ENCODE measurements around the gene TRPV5. TPM values are rescaled to one million over a fixed set of nuclear protein-coding genes. Genes with fewer than 3 reads are reported as not detected.

The TRPV5 gene
- total and polyA plus RNA-seq, 7 experiments from 2014 or later, result not detected

GRCh38 chr7:142867398-142868187 lies 66.0 kb downstream of the TRPV5 start:
- ATAC-seq (no peak), DNase-seq (peak in 1 of 9 donors; percentile 16)
- POLR2A ChIA-PET, result interaction anchor here (0.8 to 1.2 kb wide), 2 partner anchors 10 to 18 kb away, joined by 3 read pairs; no protein-coding TSS in a partner anchor
- intact Hi-C loops (cut with micrococcal nuclease), result loop anchor here in 1 of 2 donors (2.0 kb wide), 1 partner anchor 235 kb away; no protein-coding TSS in a partner anchor
- CTCF ChIA-PET, result interaction anchor here (0.6 to 3.4 kb wide), 4 partner anchors 13 to 333 kb away, joined by 3 to 24 read pairs (median 4); partner anchors contain the start of gene EPHB6
- no peaks in the 10 kb centered on the region for H3K27me3 Mint-ChIP-seq
- H3K27ac ChIP-seq (ENCODE audit: low read depth, low read length), result no peak overlapping the region
- no peaks in the 10 kb centered on the region for H3K9me3 ChIP-seq (ENCODE audit: control insufficient read depth in 2 of 3, low read length in 3 of 3)
- H3K36me3 ChIP-seq (ENCODE audit: control insufficient read depth in 2 of 3, insufficient read depth in 3 of 3, low read length in 3 of 3), result peaks cover 0 to 59% (median 0%) of the 10 kb centered on the region in 3 experiments
- H3K27ac Mint-ChIP-seq, result peak overlapping the region in 2 of 9 donors; percentile 32 to 91
- H3K4me1 Mint-ChIP-seq, result peaks cover 0 to 7% (median 4%) of the 10 kb centered on the region in 7 donors
- no peaks in the 10 kb centered on the region for H3K9me3 Mint-ChIP-seq
- H3K27me3 ChIP-seq (ENCODE audit: control insufficient read depth in 2 of 2, insufficient read depth in 2 of 2, low read length in 2 of 2), result no peaks in the 10 kb centered on the region
- H3K4me1 ChIP-seq (ENCODE audit: control insufficient read depth in 2 of 2, insufficient read depth in 2 of 2, low read length in 2 of 2), result no peaks in the 10 kb centered on the region
- peaks cover 0 to 36% (median 9%) of the 10 kb centered on the region in 5 donors for H3K36me3 Mint-ChIP-seq
- no peak overlapping the region for H3K4me3 ChIP-seq (ENCODE audit: low read length)
- no peak overlapping the region for H3K4me3 Mint-ChIP-seq

DNA sequence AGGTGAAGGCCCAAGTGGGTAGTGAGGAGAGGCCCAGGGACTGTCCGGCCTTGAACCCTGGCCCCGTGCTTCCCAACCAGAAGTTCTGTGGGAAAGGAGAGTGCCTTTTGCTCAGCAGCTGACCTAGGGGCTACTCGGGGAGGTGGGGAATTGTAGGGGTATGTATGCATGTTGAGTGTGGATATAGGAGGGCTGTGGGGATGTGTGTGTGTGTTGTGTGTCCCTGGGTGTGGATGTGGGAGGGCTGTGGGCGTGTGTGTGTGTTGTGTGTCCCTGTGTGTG lies 66.5 kb downstream of the TRPV5 start:
- intact Hi-C loops (cut with micrococcal nuclease), result loop anchor here in 1 of 2 donors (2.0 kb wide), 1 partner anchor 234 kb away; no protein-coding TSS in a partner anchor
- ChIA-PET CTCF (interaction anchor here (0.8 to 3.4 kb wide), 3 partner anchors 12 to 264 kb away, joined by 3 to 24 read pairs (median 3); partner anchors contain the start of gene EPHB6), POLR2A (interaction anchor here (1.5 kb wide), 1 partner anchor 54 kb away, joined by 4 read pairs; no protein-coding TSS in a partner anchor)
- Histone ChIP-seq H3K27me3 (ENCODE audit: control insufficient read depth in 2 of 2, insufficient read depth in 2 of 2, low read length in 2 of 2) (no peaks in the 10 kb centered on the region), H3K27ac (ENCODE audit: low read depth, low read length) (no peak overlapping the region), H3K36me3 (ENCODE audit: control insufficient read depth in 2 of 3, insufficient read depth in 3 of 3, low read length in 3 of 3) (peaks cover 0 to 65% (median 0%) of the 10 kb centered on the region in 3 experiments), H3K4me1 (ENCODE audit: control insufficient read depth in 2 of 2, insufficient read depth in 2 of 2, low read length in 2 of 2) (no peaks in the 10 kb centered on the region), H3K9me3 (ENCODE audit: control insufficient read depth in 2 of 3, low read length in 3 of 3) (no peaks in the 10 kb centered on the region), H3K4me3 (ENCODE audit: low read length) (no peak overlapping the region)
- no peak overlapping the region for H3K4me3 Mint-ChIP-seq
- ATAC-seq (no peak), DNase-seq (peak in 1 of 9 donors; percentile 15)
- H3K9me3 Mint-ChIP-seq, result no peaks in the 10 kb centered on the region
- peak overlapping the region in 2 of 9 donors; percentile 32 to 91 for H3K27ac Mint-ChIP-seq
- no peaks in the 10 kb centered on the region for H3K27me3 Mint-ChIP-seq
- H3K4me1 Mint-ChIP-seq, result peaks cover 0 to 7% (median 4%) of the 10 kb centered on the region in 7 donors
- peaks cover 0 to 32% (median 9%) of the 10 kb centered on the region in 5 donors for H3K36me3 Mint-ChIP-seq

- Mint-ChIP-seq H3K36me3 (peaks cover 0 to 28% (median 9%) of the 10 kb centered on the region in 5 donors), H3K9me3 (no peaks in the 10 kb centered on the region), H3K27ac (peak overlapping the region in 4 of 9 donors; percentile 32 to 76 (median 50)), H3K27me3 (no peaks in the 10 kb centered on the region), H3K4me3 (peak overlapping the region in 1 of 10 donors; percentile 20), H3K4me1 (peaks cover 0 to 7% (median 4%) of the 10 kb centered on the region in 7 donors)
- ATAC-seq (peak; percentile 52), DNase-seq (peak in 4 of 9 donors; percentile 7 to 27 (median 13))
- H3K36me3 ChIP-seq (ENCODE audit: control insufficient read depth in 2 of 3, insufficient read depth in 3 of 3, low read length in 3 of 3), result peaks cover 0 to 65% (median 0%) of the 10 kb centered on the region in 3 experiments
- CTCF ChIA-PET, result interaction anchor here (0.7 to 3.4 kb wide), 13 partner anchors 8 to 453 kb away, joined by 3 to 24 read pairs (median 4); partner anchors contain the start of gene EPHB6
- H3K4me1 ChIP-seq (ENCODE audit: control insufficient read depth in 2 of 2, insufficient read depth in 2 of 2, low read length in 2 of 2), result no peaks in the 10 kb centered on the region
- intact Hi-C loops (cut with micrococcal nuclease), result loop anchor here (1.0 to 2.0 kb wide), 3 partner anchors 12 to 331 kb away; no protein-coding TSS in a partner anchor
- no peaks in the 10 kb centered on the region for H3K9me3 ChIP-seq (ENCODE audit: control insufficient read depth in 2 of 3, low read length in 3 of 3)
- no peak overlapping the region for H3K27ac ChIP-seq (ENCODE audit: low read depth, low read length)
- POLR2A ChIA-PET, result interaction anchor here (0.8 to 1.5 kb wide), 2 partner anchors 54 to 58 kb away, joined by 3 to 4 read pairs; no protein-coding TSS in a partner anchor
- H3K4me3 ChIP-seq (ENCODE audit: low read length), result no peak overlapping the region
- no peaks in the 10 kb centered on the region for H3K27me3 ChIP-seq (ENCODE audit: control insufficient read depth in 2 of 2, insufficient read depth in 2 of 2, low read length in 2 of 2)
Observed at GRCh38 chr7:142866361-142867096, 67.0 kb downstream of the TRPV5 start.

DNA sequence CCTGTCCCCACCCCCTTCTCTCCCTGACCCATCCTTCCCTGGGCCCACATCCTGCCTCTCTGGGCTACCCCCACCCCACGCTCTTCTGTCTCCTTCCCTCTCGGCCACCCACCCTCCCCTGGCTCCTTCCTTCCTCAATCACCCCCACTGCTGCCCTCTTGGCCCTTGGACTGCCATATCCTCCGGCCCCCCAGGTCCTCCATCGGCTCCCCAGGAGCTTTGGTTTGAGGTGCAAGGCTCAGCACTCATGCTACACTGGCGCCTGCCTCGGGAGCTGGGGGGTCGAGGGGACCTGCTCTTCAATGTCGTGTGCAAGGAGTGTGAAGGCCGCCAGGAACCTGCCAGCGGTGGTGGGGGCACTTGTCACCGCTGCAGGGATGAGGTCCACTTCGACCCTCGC lies 67.8 kb downstream of the TRPV5 start:
- peaks cover 0 to 58% (median 0%) of the 10 kb centered on the region in 3 experiments for H3K36me3 ChIP-seq (ENCODE audit: control insufficient read depth in 2 of 3, insufficient read depth in 3 of 3, low read length in 3 of 3)
- ATAC-seq, result no peak
- intact Hi-C loops (cut with micrococcal nuclease), result loop anchor here (1.0 to 2.0 kb wide), 3 partner anchors 11 to 330 kb away; no protein-coding TSS in a partner anchor
- H3K9me3 Mint-ChIP-seq, result no peaks in the 10 kb centered on the region
- no peaks in the 10 kb centered on the region for H3K27me3 Mint-ChIP-seq
- H3K4me1 ChIP-seq (ENCODE audit: control insufficient read depth in 2 of 2, insufficient read depth in 2 of 2, low read length in 2 of 2), result no peaks in the 10 kb centered on the region
- H3K27ac Mint-ChIP-seq, result peak overlapping the region in 2 of 9 donors; percentile 52 to 59
- peaks cover 0 to 11% (median 4%) of the 10 kb centered on the region in 7 donors for H3K4me1 Mint-ChIP-seq
- no peaks in the 10 kb centered on the region for H3K9me3 ChIP-seq (ENCODE audit: control insufficient read depth in 2 of 3, low read length in 3 of 3)
- H3K4me3 ChIP-seq (ENCODE audit: low read length), result no peak overlapping the region
- ChIA-PET CTCF (interaction anchor here (0.7 to 3.4 kb wide), 11 partner anchors 9 to 452 kb away, joined by 3 to 24 read pairs (median 4); partner anchors contain the start of gene EPHB6), POLR2A (interaction anchor here (1.5 kb wide), 1 partner anchor 53 kb away, joined by 4 read pairs; no protein-coding TSS in a partner anchor)
- no peak overlapping the region for H3K27ac ChIP-seq (ENCODE audit: low read depth, low read length)
- peaks cover 0 to 22% (median 9%) of the 10 kb centered on the region in 5 donors for H3K36me3 Mint-ChIP-seq
- H3K4me3 Mint-ChIP-seq, result no peak overlapping the region
- DNase-seq, result peak in 1 of 9 donors; percentile 16
- H3K27me3 ChIP-seq (ENCODE audit: control insufficient read depth in 2 of 2, insufficient read depth in 2 of 2, low read length in 2 of 2), result no peaks in the 10 kb centered on the region

DNA sequence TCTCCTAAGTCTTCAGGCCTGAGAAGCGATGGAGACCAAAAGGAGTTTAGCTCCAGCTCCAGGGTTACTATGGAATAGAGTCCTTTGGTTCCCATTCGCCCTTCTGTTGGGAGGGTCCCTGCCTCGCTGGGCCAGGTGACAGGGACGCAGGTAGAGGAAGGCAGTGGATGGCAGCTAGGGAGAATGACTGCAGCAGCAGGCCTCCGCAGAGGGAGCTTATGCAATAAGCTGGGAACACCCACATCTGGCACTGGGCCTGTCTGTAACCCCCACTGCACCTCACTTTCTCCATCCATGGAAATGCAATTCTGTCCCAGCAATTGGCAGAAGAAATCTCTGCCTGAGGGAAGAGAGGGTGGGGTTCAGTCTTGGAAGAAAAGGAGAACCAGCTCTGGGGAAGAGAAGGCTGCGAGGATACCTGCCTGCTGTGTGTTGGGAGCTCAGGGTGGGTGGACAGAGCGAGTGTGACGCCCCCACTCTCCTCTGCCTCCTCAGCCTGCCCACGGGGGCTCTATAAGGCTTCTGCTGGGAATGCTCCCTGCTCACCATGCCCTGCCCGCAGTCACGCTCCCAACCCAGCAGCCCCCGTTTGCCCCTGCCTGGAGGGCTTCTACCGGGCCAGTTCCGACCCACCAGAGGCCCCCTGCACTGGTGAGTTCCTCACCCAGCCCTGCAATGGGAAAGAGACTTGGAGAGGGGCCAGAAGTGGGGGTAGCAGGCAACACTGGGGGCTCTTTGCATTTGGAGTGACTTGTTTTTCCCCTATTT lies 68.4 kb downstream of the TRPV5 start:
- ChIA-PET CTCF (interaction anchor here (0.7 to 3.4 kb wide), 5 partner anchors 10 to 261 kb away, joined by 3 to 24 read pairs (median 4); partner anchors contain the start of gene EPHB6), POLR2A (interaction anchor here (1.2 kb wide), 1 partner anchor 57 kb away, joined by 4 read pairs; no protein-coding TSS in a partner anchor)
- H3K27ac Mint-ChIP-seq, result peak overlapping the region in 4 of 9 donors; percentile 34 to 87 (median 59)

More for the DNA sequence above, 68.4 kb downstream of the TRPV5 start:
- Mint-ChIP-seq H3K9me3 (no peaks in the 10 kb centered on the region), H3K4me1 (peaks cover 0 to 15% (median 6%) of the 10 kb centered on the region in 7 donors), H3K36me3 (peaks cover 0 to 22% (median 9%) of the 10 kb centered on the region in 5 donors), H3K4me3 (peak overlapping the region in 1 of 10 donors; percentile 35), H3K27me3 (peaks cover 0 to 3% (median 0%) of the 10 kb centered on the region in 5 donors)
- Histone ChIP-seq H3K27me3 (ENCODE audit: control insufficient read depth in 2 of 2, insufficient read depth in 2 of 2, low read length in 2 of 2) (no peaks in the 10 kb centered on the region), H3K27ac (ENCODE audit: low read depth, low read length) (no peak overlapping the region), H3K4me3 (ENCODE audit: low read length) (no peak overlapping the region), H3K4me1 (ENCODE audit: control insufficient read depth in 2 of 2, insufficient read depth in 2 of 2, low read length in 2 of 2) (no peaks in the 10 kb centered on the region), H3K36me3 (ENCODE audit: control insufficient read depth in 2 of 3, insufficient read depth in 3 of 3, low read length in 3 of 3) (peaks cover 0 to 52% (median 0%) of the 10 kb centered on the region in 3 experiments), H3K9me3 (ENCODE audit: control insufficient read depth in 2 of 3, low read length in 3 of 3) (no peaks in the 10 kb centered on the region)
- intact Hi-C loops (cut with micrococcal nuclease), result no loop called here
- ATAC-seq (no peak), DNase-seq (no peak)
